Keratinocyte (primary cell): ENCODE results near the gene LYL1. TPM values are rescaled to one million over a fixed set of nuclear protein-coding genes. Genes with fewer than 3 reads are reported as not detected.
"Not testable (repeated sequence)": the region's sequence is repeated elsewhere in the genome, so short reads cannot be mapped to it uniquely, and the experiment has no call there.

Experiments
- DNase-seq: peaks from one replicate; pipeline ENCODE4 v3.0.0-alpha.2; 2011; ENCODE audit warnings: low read depth, missing footprints, low spot score
- FAIRE-seq: peaks from 2 replicates; lab custom pipeline; 2011; peaks lifted over from hg19 to GRCh38; lab: Jason Lieb, UNC
- H2AFZ ChIP-seq: 2 replicates; pipeline ENCODE4 v1.6.0; 2012; ENCODE audit warnings: low read length, control low read depth, inconsistent platforms; ENCODE audit not compliant: control insufficient read depth
- H3K27ac ChIP-seq: 2 replicates; pipeline ENCODE4 v1.5.1; 2011; ENCODE audit warnings: low read length; ENCODE audit not compliant: control insufficient read depth, insufficient read depth
- H3K27me3 ChIP-seq: 3 replicates; pipeline ENCODE4 v1.6.0; 2011; ENCODE audit warnings: low read length; ENCODE audit not compliant: control insufficient read depth, insufficient read depth; ENCODE audit errors: extremely low read depth
- H3K36me3 ChIP-seq, 2 experiments: 2 replicates in 1 of 2; 3 replicates in 1 of 2; pipeline ENCODE4 v1.5.1; 2011; ENCODE audit warnings: low read length in 2 of 2, mild to moderate bottlenecking in 1 of 2; ENCODE audit not compliant: control insufficient read depth in 2 of 2, insufficient read depth in 2 of 2; ENCODE audit errors: extremely low read depth in 1 of 2
- H3K4me1 ChIP-seq: 3 replicates; pipeline ENCODE4 v1.5.1; 2011; ENCODE audit warnings: low read length; ENCODE audit not compliant: control insufficient read depth, insufficient read depth; ENCODE audit errors: extremely low read depth
- H3K4me2 ChIP-seq: 3 replicates; pipeline ENCODE4 v1.6.0; 2011; ENCODE audit warnings: low read depth, low read length; ENCODE audit not compliant: control insufficient read depth, insufficient read depth; ENCODE audit errors: extremely low read depth
- H3K4me3 ChIP-seq, 3 experiments: fragments of 200-600 bp in 1 of 3; sonication (generic) in 1 of 3; 2 replicates in 2 of 3; 3 replicates in 1 of 3; pipeline ENCODE4 v1.5.1; 2011 to 2016; ENCODE audit warnings: low read length in 3 of 3, mild to moderate bottlenecking in 3 of 3, control low read depth in 2 of 3, inconsistent platforms in 1 of 3, low read depth in 1 of 3, mixed read lengths in 1 of 3, mixed run types in 1 of 3, moderate library complexity in 1 of 3; ENCODE audit not compliant: control insufficient read depth in 2 of 3, insufficient read depth in 2 of 3; ENCODE audit errors: extremely low read depth in 1 of 3
- H3K79me2 ChIP-seq: 2 replicates; pipeline ENCODE4 v1.6.0; 2012; ENCODE audit warnings: low read length; ENCODE audit not compliant: control insufficient read depth, insufficient read depth
- H3K9ac ChIP-seq: 3 replicates; pipeline ENCODE4 v1.6.0; 2011; ENCODE audit warnings: low read length; ENCODE audit not compliant: control insufficient read depth, insufficient read depth; ENCODE audit errors: extremely low read depth
- H3K9me1 ChIP-seq: 3 replicates; pipeline ENCODE4 v1.6.0; 2011; ENCODE audit warnings: low read length; ENCODE audit not compliant: control insufficient read depth, insufficient read depth; ENCODE audit errors: extremely low read depth
- H3K9me3 ChIP-seq: 2 replicates; pipeline ENCODE4 v1.5.1; 2012; ENCODE audit warnings: low read depth, low read length; ENCODE audit not compliant: control insufficient read depth
- H4K20me1 ChIP-seq: 3 replicates; pipeline ENCODE4 v1.6.0; 2011; ENCODE audit warnings: low read length; ENCODE audit not compliant: control insufficient read depth, insufficient read depth; ENCODE audit errors: extremely low read depth
- EZH2 ChIP-seq: IDR thresholded peaks from one replicate; pipeline ENCODE4 v1.6.1; 2012; ENCODE audit warnings: inconsistent platforms, mild to moderate bottlenecking, low read length, moderate library complexity
- dilution Hi-C: fragments of 300-500 bp; cut with MboI; formaldehyde crosslinking; loops from one replicate; pipeline ENCODE4 v1.7.0; 2020; ENCODE audit warnings: low sequenced_read_pairs; ENCODE audit not compliant: extremely low pct_ligation_motif_present
- polyA plus RNA-seq, 5 experiments: library from polyadenylated mRNA; depleted of rRNA in 3 of 5; stranded (reverse) in 3 of 5; stranded (forward) in 1 of 5; unstranded in 1 of 5; fragments of >200 nt; gene quantifications; 1 replicate in 1 of 5; 2 replicates in 3 of 5; 3 replicates in 1 of 5; pipeline versions ENCODE4 v1.2.1 to v1.2.3, GENCODE V29; 2011 to 2012; ENCODE audit warnings: missing spikeins in 2 of 5, low read depth in 1 of 5, low replicate concordance in 1 of 5
- TF ChIP-seq, protein P1 (sequence below), 3 experiments: IDR thresholded peaks in 1 of 3; conservative IDR thresholded peaks in 1 of 3; optimal IDR thresholded peaks in 1 of 3; 2 replicates in 2 of 3; 3 replicates in 1 of 3; pipeline versions ENCODE3 to v1.5.1; 2011; ENCODE audit warnings: low read length in 3 of 3, mild to moderate bottlenecking in 3 of 3, moderate library complexity in 2 of 3, control low read depth in 1 of 3, inconsistent platforms in 1 of 3; ENCODE audit not compliant: insufficient read depth in 2 of 3; ENCODE audit errors: extremely low read depth in 1 of 3

The LYL1 gene
- polyA plus RNA-seq, 1 donor (not counting 4 experiments of a cell fraction or from before 2014, with no cell fraction given), result 0.07 TPM

DNA sequence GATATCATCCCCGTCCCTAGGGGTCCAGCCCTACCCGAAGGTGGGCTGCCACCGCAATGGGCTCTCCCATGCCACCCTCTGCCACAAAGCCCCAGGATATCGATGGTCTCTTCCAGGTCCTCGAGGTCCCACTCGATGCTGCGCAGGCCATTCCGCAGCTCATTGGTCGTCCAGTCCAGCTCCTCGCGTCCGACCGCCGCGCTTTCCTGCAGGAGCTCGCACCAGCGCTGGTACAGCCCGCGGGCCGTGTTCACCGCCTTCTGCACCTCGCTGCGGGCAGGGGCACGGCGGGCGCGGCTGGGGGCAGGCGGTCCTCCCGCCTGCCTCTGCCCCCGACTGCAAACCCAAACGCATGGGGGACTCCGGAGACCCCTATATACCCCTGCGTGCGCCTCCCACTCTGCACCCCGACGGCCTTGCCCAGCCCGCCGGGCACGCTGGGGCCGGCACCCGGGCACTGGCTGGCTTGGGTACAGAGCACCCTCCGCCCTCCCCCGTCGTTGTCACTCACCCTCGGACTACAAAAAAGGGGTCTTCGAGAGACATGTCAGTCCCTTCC is 47.0 kb upstream of the LYL1 start:
- H3K27ac ChIP-seq, result peak overlapping the region; percentile 97
- H3K9me3 ChIP-seq, result no peaks in the 10 kb centered on the region
- H2AFZ ChIP-seq, result peak overlapping the region; percentile 76
- DNase-seq, result no peak
- FAIRE-seq, result no peak
- H3K9me1 ChIP-seq, result no peaks in the 10 kb centered on the region
- peaks cover 2% of the 10 kb centered on the region for H3K4me1 ChIP-seq
- peak overlapping the region; percentile 98 for H3K9ac ChIP-seq
- TF ChIP-seq, protein P1, sequence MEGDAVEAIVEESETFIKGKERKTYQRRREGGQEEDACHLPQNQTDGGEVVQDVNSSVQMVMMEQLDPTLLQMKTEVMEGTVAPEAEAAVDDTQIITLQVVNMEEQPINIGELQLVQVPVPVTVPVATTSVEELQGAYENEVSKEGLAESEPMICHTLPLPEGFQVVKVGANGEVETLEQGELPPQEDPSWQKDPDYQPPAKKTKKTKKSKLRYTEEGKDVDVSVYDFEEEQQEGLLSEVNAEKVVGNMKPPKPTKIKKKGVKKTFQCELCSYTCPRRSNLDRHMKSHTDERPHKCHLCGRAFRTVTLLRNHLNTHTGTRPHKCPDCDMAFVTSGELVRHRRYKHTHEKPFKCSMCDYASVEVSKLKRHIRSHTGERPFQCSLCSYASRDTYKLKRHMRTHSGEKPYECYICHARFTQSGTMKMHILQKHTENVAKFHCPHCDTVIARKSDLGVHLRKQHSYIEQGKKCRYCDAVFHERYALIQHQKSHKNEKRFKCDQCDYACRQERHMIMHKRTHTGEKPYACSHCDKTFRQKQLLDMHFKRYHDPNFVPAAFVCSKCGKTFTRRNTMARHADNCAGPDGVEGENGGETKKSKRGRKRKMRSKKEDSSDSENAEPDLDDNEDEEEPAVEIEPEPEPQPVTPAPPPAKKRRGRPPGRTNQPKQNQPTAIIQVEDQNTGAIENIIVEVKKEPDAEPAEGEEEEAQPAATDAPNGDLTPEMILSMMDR (optimal IDR thresholded peaks at IDR 0.05 in 1 of 3, IDR thresholded peaks at IDR 0.05 in 1 of 3, conservative IDR thresholded peaks at IDR 0.05 in 1 of 3; ENCODE audit: extremely low read depth in 1 of 3, insufficient read depth in 2 of 3, low read length in 3 of 3), result no peak
- no peak for TF ChIP-seq EZH2
- peak overlapping the region; percentile 62 to 99 (median 99) for H3K4me3 ChIP-seq
- H3K36me3 ChIP-seq, result peaks cover 6 to 18% of the 10 kb centered on the region in 2 experiments
- H3K27me3 ChIP-seq, result no peaks in the 10 kb centered on the region
- H4K20me1 ChIP-seq, result peaks cover 9% of the 10 kb centered on the region
- dilution Hi-C loops, result no loop called here
- peaks cover 48% of the 10 kb centered on the region for H3K79me2 ChIP-seq
- H3K4me2 ChIP-seq, result peak overlapping the region; percentile 85

DNA sequence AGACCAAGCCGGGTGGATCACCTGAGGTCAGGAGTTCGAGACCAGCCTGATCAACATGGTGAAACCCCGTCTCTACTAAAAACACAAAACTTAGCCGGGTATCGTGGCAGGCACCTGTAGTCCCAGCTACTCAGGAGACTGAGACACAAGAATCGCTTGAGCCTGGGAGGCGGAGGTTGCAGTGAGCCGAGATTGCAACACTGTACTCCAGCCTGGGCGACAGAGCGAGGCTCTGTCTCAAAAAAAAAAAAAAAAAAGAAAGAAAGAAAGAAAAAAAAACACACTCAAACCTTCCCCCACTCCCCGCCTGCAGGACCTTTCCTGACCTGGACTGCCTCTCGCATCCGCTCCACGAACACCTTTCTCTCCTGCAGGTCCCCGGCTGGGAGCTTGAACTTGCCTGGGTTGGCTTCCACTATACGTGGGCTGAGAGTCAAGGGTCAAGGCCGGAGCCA is 46.5 kb upstream of the LYL1 start:
- DNase-seq, FAIRE-seq, H3K9me1 ChIP-seq, H3K9me3 ChIP-seq, H3K4me1 ChIP-seq, dilution Hi-C loops, H4K20me1 ChIP-seq, H3K27me3 ChIP-seq: not testable (repeated sequence)
- H3K9ac ChIP-seq, result peak overlapping the region; percentile 98
- H3K27ac ChIP-seq, result peak overlapping the region; percentile 97
- peak overlapping the region; percentile 62 to 99 (median 99) for H3K4me3 ChIP-seq
- H3K79me2 ChIP-seq, result peaks cover 44% of the 10 kb centered on the region
- H2AFZ ChIP-seq, result peak overlapping the region; percentile 76
- H3K36me3 ChIP-seq, result peaks cover 6 to 18% of the 10 kb centered on the region in 2 experiments
- H3K4me2 ChIP-seq, result peak overlapping the region; percentile 85
